IMR-90 (cell line): ENCODE data around the gene SCN8A. TPM values are rescaled to one million over a fixed set of nuclear protein-coding genes. Genes with fewer than 3 reads are reported as not detected.

Experiments used
- ATAC-seq: fragments of 200-7000 bp; cut with Tn5 transposase; 2 replicates; pipeline ENCODE4 v1.9.1; 2020; ENCODE audit warnings: low read depth, mild to moderate bottlenecking, moderate library complexity
- BruUV-seq: library from RNA; stranded (reverse); fragments of 400-500 nt; replicated peaks from 2 replicates; lab custom pipeline; 2021; lab: Mats Ljungman, UMichigan
- CTCF ChIA-PET: fragments of 300-600 bp; formaldehyde crosslinking; extraction: SDS; loops from one replicate; lab custom pipeline; 2021; ENCODE audit warnings: antibody characterized with exemption; lab: Yijun Ruan, JAX
- POLR2A ChIA-PET: fragments of 300-600 bp; sonication (Branson Sonifier 250); formaldehyde crosslinking; loops from one replicate; lab custom pipeline; 2022; ENCODE audit warnings: antibody characterized with exemption; ENCODE audit not compliant: unreplicated experiment; lab: Charles Lee
- DNase-seq: peaks from one replicate; pipeline ENCODE4 v3.0.0; 2013
- H2AFZ ChIP-seq: replicated peaks from 2 replicates; pipeline ENCODE3; 2013; ENCODE audit warnings: low read length, mild to moderate bottlenecking; ENCODE audit not compliant: poor library complexity
- H2AK5ac ChIP-seq: 2 replicates; pipeline ENCODE4 v1.6.1; 2013; ENCODE audit warnings: low read depth, low read length, inconsistent platforms
- H2AK9ac ChIP-seq: replicated peaks from 2 replicates; pipeline ENCODE3; 2013; ENCODE audit warnings: mild to moderate bottlenecking, low read depth, low read length, moderate library complexity; ENCODE audit not compliant: poor library complexity
- H2BK120ac ChIP-seq: 2 replicates; pipeline ENCODE4 v1.6.1; 2013; ENCODE audit warnings: low read depth, low read length, inconsistent platforms
- H2BK15ac ChIP-seq: 3 replicates; pipeline ENCODE4 v1.6.1; 2013; ENCODE audit warnings: low read depth, low read length, inconsistent platforms
- H2BK20ac ChIP-seq: 2 replicates; pipeline ENCODE4 v1.6.1; 2013; ENCODE audit warnings: low read depth, mild to moderate bottlenecking, inconsistent platforms, low read length, moderate library complexity
- H2BK5ac ChIP-seq: 2 replicates; pipeline ENCODE4 v1.6.1; 2013; ENCODE audit warnings: mild to moderate bottlenecking, low read depth, low read length, inconsistent platforms; ENCODE audit not compliant: poor library complexity, severe bottlenecking
- H3K14ac ChIP-seq: replicated peaks from 2 replicates; pipeline ENCODE4 v1.6.1; 2013; ENCODE audit warnings: low read depth, low read length, inconsistent platforms
- H3K18ac ChIP-seq: 2 replicates; pipeline ENCODE4 v1.6.1; 2013; ENCODE audit warnings: low read depth, low read length, control low read depth
- H3K23ac ChIP-seq: 2 replicates; pipeline ENCODE4 v1.6.1; 2013; ENCODE audit warnings: low read depth, low read length, inconsistent platforms
- H3K27ac ChIP-seq: 2 replicates; pipeline ENCODE4 v1.5.1; 2013; ENCODE audit warnings: mild to moderate bottlenecking, control low read depth, low read length; ENCODE audit not compliant: insufficient read depth
- H3K27me3 ChIP-seq: 2 replicates; pipeline ENCODE4 v1.6.1; 2013; ENCODE audit warnings: low read length; ENCODE audit not compliant: control insufficient read depth, insufficient read depth
- H3K36me3 ChIP-seq: 2 replicates; pipeline ENCODE4 v1.6.1; 2013; ENCODE audit warnings: low read length, mixed read lengths; ENCODE audit not compliant: control insufficient read depth, insufficient read depth
- H3K4ac ChIP-seq: 2 replicates; pipeline ENCODE4 v1.6.1; 2013; ENCODE audit warnings: low read depth, low read length, inconsistent platforms
- H3K4me1 ChIP-seq: 2 replicates; pipeline ENCODE4 v1.6.1; 2013; ENCODE audit warnings: low read length, mixed read lengths; ENCODE audit not compliant: control insufficient read depth, insufficient read depth
- H3K4me2 ChIP-seq: 2 replicates; pipeline ENCODE4 v1.6.1; 2013; ENCODE audit warnings: low read depth, mild to moderate bottlenecking, control low read depth, low read length, moderate library complexity
- H3K4me3 ChIP-seq: 2 replicates; pipeline ENCODE4 v1.5.1; 2013; ENCODE audit warnings: low read depth, mild to moderate bottlenecking, control low read depth, low read length, moderate library complexity; ENCODE audit not compliant: insufficient read depth
- H3K56ac ChIP-seq: 2 replicates; pipeline ENCODE4 v1.6.1; 2013; ENCODE audit warnings: low read length, inconsistent platforms; ENCODE audit not compliant: insufficient read depth; ENCODE audit errors: extremely low read depth
- H3K79me1 ChIP-seq, 2 experiments: 2 replicates each; pipeline ENCODE4 v1.6.1; 2013; ENCODE audit warnings: low read length in 2 of 2, inconsistent platforms in 1 of 2, low read depth in 1 of 2
- H3K9ac ChIP-seq: 2 replicates; pipeline ENCODE4 v1.6.1; 2013; ENCODE audit warnings: low read depth, low read length, control low read depth
- H3K9me1 ChIP-seq: 2 replicates; pipeline ENCODE4 v1.6.1; 2013; ENCODE audit warnings: low read length, inconsistent platforms; ENCODE audit not compliant: insufficient read depth
- H3K9me3 ChIP-seq: 2 replicates; pipeline ENCODE4 v1.6.1; 2013; ENCODE audit warnings: low read length; ENCODE audit not compliant: control insufficient read depth, insufficient read depth
- H4K20me1 ChIP-seq: 2 replicates; pipeline ENCODE4 v1.6.1; 2013; ENCODE audit warnings: low read length, inconsistent platforms; ENCODE audit not compliant: insufficient read depth
- H4K5ac ChIP-seq: 2 replicates; pipeline ENCODE4 v1.6.1; 2013; ENCODE audit warnings: mild to moderate bottlenecking, low read depth, low read length, control low read depth
- H4K8ac ChIP-seq, 2 experiments: 2 replicates each; pipeline ENCODE4 v1.6.1; 2013; ENCODE audit warnings: low read depth in 2 of 2, low read length in 2 of 2, control low read depth in 1 of 2, inconsistent platforms in 1 of 2
- H4K91ac ChIP-seq: 2 replicates; pipeline ENCODE4 v1.6.1; 2013; ENCODE audit warnings: low read depth, low read length, inconsistent platforms; ENCODE audit not compliant: insufficient read depth
- FOS ChIP-seq: fragments of 150-350 bp; IDR thresholded peaks from 2 replicates; pipeline ENCODE4 v1.6.1; 2016; ENCODE audit warnings: low read depth, low read length
- NFE2L2 ChIP-seq: fragments of 150-350 bp; IDR thresholded peaks from 2 replicates; pipeline ENCODE4 v1.6.1; 2016; ENCODE audit warnings: low read depth, mild to moderate bottlenecking, low read length
- WGBS, 2 experiments: methylation state at CpG; one replicate each; pipeline versions ENCODE4 v1.1.5 to v1.1.7; 2013; ENCODE audit warnings: missing lambda C conversion rate in 2 of 2; ENCODE audit not compliant: insufficient read length in 1 of 2; ENCODE audit errors: extremely low coverage in 2 of 2; 5-methylcytosine and 5-hydroxymethylcytosine counted together
- dilution Hi-C: fragments of 300-500 bp; cut with HindIII; formaldehyde crosslinking; loops from one replicate; pipeline ENCODE4 v1.14.3; 2018; ENCODE audit warnings: low sequenced_read_pairs; ENCODE audit not compliant: unreplicated experiment
- in situ Hi-C: fragments of 300-500 bp; cut with MboI; formaldehyde crosslinking; loops from 3 replicates; pipeline ENCODE4 v1.14.3; 2019; ENCODE audit warnings: low sequenced_read_pairs, inconsistent platforms, mixed read lengths
- intact Hi-C: fragments of 100-400 bp; cut with micrococcal nuclease; formaldehyde crosslinking; loops from 2 replicates; pipeline ENCODE4 v1.10.0; 2022
- polyA plus RNA-seq, 3 experiments: library from polyadenylated mRNA; depleted of rRNA; stranded (reverse); fragments of >200 nt; gene quantifications; 2 replicates each; pipeline ENCODE4 v1.2.3, GENCODE V29; 2012; ENCODE audit warnings: low replicate concordance in 1 of 3
- total RNA-seq: library from RNA; depleted of rRNA; stranded (reverse); fragments of >200 nt; gene quantifications from 2 replicates; pipeline ENCODE4 v1.2.3, GENCODE V29; 2012; rRNA removed

The SCN8A gene
- total and polyA plus RNA-seq, 2 of the 4 experiments (the other 2 are of a cell fraction): 6.9 to 19.7 TPM

DNA sequence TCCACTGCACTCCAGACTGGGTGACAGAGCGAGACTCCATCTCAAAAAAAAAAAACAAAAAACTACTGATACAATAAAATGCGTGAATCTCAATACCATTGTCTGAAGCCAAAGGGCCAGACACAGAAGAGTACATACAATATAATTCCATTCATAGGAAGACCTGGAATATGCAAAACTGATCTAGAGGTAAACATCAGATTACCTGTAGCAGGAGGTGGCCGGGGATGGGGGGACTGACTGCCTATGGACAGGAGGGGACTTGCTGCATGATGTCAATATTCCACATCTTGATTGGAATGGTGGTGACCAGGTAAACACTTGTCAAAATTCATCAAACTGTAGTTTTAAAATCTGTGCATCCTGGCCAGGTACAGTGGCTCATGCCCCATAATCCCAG lies 270.0 kb downstream of the SCN8A start:
- ATAC-seq (no peak), DNase-seq (no peak)
- in situ Hi-C loops: no loop called here
- Histone ChIP-seq H4K8ac (no peak overlapping the region), H3K27ac (no peak overlapping the region), H3K56ac (no peak overlapping the region), H4K5ac (no peak overlapping the region), H3K18ac (no peak overlapping the region), H2BK15ac (no peak overlapping the region), H3K36me3 (no peaks in the 10 kb centered on the region), H3K79me1 (no peaks in the 10 kb centered on the region), H2BK20ac (no peak overlapping the region), H2BK120ac (no peak overlapping the region), H3K9me3 (no peaks in the 10 kb centered on the region), H3K14ac (no peak overlapping the region), H2BK5ac (no peak overlapping the region), H3K4me1 (no peaks in the 10 kb centered on the region; the same call in 1 of the 2 replicates), H4K20me1 (no peaks in the 10 kb centered on the region), H3K9ac (no peak overlapping the region), H2AK9ac (no peak overlapping the region), H3K4me2 (no peak overlapping the region), H3K9me1 (no peaks in the 10 kb centered on the region), H3K23ac (no peak overlapping the region), H3K4ac (no peak overlapping the region), H4K91ac (no peak overlapping the region), H3K27me3 (peaks cover 39% of the 10 kb centered on the region), H3K4me3 (no peak overlapping the region), H2AFZ (no peak overlapping the region), H2AK5ac (no peak overlapping the region)
- ChIA-PET CTCF (no interaction called here), POLR2A (no interaction called here)
- no TSS peak for BruUV-seq
- TF ChIP-seq NFE2L2 (no peak), FOS (no peak)
- intact Hi-C loops: no loop called here
- dilution Hi-C loops: loop anchor here (25.0 kb wide), 1 partner anchor 101 kb away; the partner anchor contains the start of gene ACVR1B
- WGBS, 2 experiments: 67% methylated on average over 1 of the region's 3 CpGs; no CpG with 5 or more reads in 1 of the 2 experiments

Other genes with a start within 250 kb of the SCN8A start
- gene CELA1, start 244.6 kb upstream of the SCN8A start, total RNA-seq: not detected in 2 replicates
- gene CELA1, start 244.6 kb upstream of the SCN8A start, polyA plus RNA-seq (2012; rRNA removed): not detected in 2 replicates
- gene GALNT6, start 199.8 kb upstream of the SCN8A start, total RNA-seq: 21.4 and 23.7 TPM in 2 replicates
- 16.4 and 17.1 TPM in 2 replicates for gene GALNT6, start 199.8 kb upstream of the SCN8A start, polyA plus RNA-seq (2012; rRNA removed)
- gene SLC4A8, start 166.4 kb upstream of the SCN8A start, total RNA-seq: 4.4 and 5.2 TPM in 2 replicates
- 3.1 and 3.2 TPM in 2 replicates for gene SLC4A8, start 166.4 kb upstream of the SCN8A start, polyA plus RNA-seq (2012; rRNA removed)